ENCODE data around the gene TCF7L1. TPM values are rescaled to one million over a fixed set of nuclear protein-coding genes. Genes with fewer than 3 reads are reported as not detected.
"Not testable (repeated sequence)": the region's sequence is repeated elsewhere in the genome, so short reads cannot be mapped to it uniquely, and the experiment has no call there.

TCF7L1 gene
- total and polyA plus RNA-seq, 9 donors, result 5.1 to 53.1 (median 41.3) TPM

DNA sequence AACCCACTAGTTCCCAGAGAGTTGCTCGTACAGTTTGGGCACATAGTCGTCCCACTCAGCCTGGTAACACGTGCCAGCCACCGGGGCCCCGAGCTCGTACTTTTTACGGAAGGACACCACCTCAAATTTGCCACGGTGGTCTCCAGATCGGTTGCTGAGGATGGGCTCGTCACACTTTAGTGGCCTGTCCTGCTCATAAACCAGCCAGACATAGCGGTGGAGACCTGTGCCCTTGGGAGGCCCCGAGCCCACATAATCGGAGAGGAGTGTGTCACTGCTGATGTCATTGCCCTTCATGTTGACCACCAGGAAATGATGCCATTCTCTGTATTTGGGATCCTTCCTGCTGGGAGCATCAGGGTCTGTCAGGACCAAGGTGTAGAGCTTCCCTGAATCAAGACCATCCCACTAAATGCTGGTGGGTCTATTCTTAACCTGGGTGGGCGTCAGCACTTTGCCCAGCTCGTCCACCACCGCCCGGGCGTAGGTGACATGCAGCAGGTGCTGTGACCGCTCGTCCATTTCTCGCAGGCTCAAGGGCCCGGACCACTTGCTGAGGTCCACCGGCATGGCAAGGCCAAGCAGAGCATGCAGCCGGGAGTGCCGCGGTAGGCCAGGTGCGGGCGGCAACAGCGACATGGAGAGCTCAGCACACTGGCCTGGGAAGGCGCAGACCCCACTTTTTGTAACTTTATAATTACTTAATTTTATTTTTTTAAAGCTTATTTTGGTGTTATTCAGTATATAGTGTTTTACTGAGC, 208.3 kb downstream of the TCF7L1 start:
- Histone ChIP-seq H3K9me3 (replicated peaks; ENCODE audit: control insufficient read depth, low read depth, low read length) (no peaks in the 10 kb centered on the region), H3K27ac (ENCODE audit: low read length) (no peak overlapping the region), H3K4me3 (ENCODE audit: low read length) (no peak overlapping the region), H3K4me1 (ENCODE audit: control insufficient read depth, insufficient read depth, low read length) (no peaks in the 10 kb centered on the region), H3K36me3 (ENCODE audit: control insufficient read depth, insufficient read depth, low read length) (peaks cover 24% of the 10 kb centered on the region), H3K27me3 (ENCODE audit: control insufficient read depth, insufficient read depth, low read length) (peaks cover 7% of the 10 kb centered on the region)
- WGBS (ENCODE audit: insufficient coverage), result 92% methylated on average over 23 of the region's 30 CpGs
- no peak for DNase-seq

DNA sequence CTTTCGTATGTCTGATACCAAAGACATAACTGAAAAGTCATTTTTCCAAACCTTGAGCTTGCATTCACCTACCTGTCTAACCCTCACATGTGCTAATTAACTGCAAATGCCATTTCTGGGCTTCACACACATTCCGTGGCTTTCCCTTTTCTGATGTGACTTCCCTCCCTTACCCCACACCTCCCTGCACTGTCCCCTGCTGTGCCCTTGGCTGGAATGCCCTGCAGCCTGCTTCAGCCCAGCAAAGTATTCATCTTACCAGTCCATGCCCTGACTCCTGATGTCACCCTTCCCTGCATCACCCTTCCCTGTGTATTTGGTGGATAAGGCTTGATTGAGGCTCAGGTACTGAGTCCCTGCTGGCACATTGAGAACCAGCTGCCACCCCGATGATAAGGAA, 209.0 kb downstream of the TCF7L1 start:
- H3K4me1 ChIP-seq (ENCODE audit: control insufficient read depth, insufficient read depth, low read length), result no peaks in the 10 kb centered on the region
- no peak for DNase-seq
- 38% methylated on average over 1 of the region's 3 CpGs for WGBS (ENCODE audit: insufficient coverage)
- no peaks in the 10 kb centered on the region for H3K9me3 ChIP-seq (replicated peaks; ENCODE audit: control insufficient read depth, low read depth, low read length)
- peaks cover 31% of the 10 kb centered on the region for H3K36me3 ChIP-seq (ENCODE audit: control insufficient read depth, insufficient read depth, low read length)
- H3K27me3 ChIP-seq (ENCODE audit: control insufficient read depth, insufficient read depth, low read length), result peaks cover 7% of the 10 kb centered on the region
- H3K27ac ChIP-seq (ENCODE audit: low read length), result no peak overlapping the region
- H3K4me3 ChIP-seq (ENCODE audit: low read length), result no peak overlapping the region

DNA sequence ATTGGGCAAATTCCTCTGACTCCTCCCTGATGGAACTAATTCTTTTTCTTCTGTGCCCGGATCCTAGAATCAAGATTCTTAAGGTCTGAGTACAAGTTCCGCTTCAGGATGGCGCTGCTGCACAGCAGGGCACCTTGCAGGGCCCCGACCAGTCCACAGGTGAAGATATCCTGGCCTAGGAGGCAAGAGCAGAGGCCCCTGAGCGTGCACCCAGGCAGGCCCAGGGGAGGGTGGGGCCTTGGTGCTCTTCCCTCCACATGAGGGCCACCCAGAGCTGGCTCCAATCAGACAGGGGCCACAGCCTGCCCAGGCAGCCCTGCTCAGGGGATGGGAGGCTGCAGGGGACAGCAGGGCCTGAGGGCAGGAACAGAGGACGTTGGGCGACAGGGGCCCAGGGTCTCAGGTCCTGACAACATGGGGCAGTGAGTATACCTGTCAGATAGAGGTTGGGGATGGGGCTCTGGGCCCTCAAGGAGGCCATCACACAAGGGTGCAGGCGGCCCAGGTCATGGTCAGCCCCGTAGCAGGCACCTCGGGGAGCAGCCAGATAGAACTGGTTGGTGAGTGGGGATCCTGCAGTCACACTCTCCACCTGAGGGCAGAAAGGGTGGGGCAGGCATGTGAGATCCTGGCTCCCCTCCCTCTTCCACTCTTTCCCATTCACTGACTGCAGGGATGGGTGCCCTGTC, 210.2 kb downstream of the TCF7L1 start:
- not testable (repeated sequence) for H3K9me3 ChIP-seq (replicated peaks; ENCODE audit: control insufficient read depth, low read depth, low read length); H3K27ac ChIP-seq (ENCODE audit: low read length); DNase-seq; H3K4me1 ChIP-seq (ENCODE audit: control insufficient read depth, insufficient read depth, low read length); H3K27me3 ChIP-seq (ENCODE audit: control insufficient read depth, insufficient read depth, low read length); H3K4me3 ChIP-seq (ENCODE audit: low read length)
- WGBS (ENCODE audit: insufficient coverage), result 94% methylated on average over 7 of the region's 10 CpGs
- H3K36me3 ChIP-seq (ENCODE audit: control insufficient read depth, insufficient read depth, low read length), result peaks cover 37% of the 10 kb centered on the region

GRCh38 chr2:85344356-85344954, 211.3 kb downstream of the TCF7L1 start:
- Histone ChIP-seq H3K36me3 (ENCODE audit: control insufficient read depth, insufficient read depth, low read length) (peaks cover 42% of the 10 kb centered on the region), H3K9me3 (replicated peaks; ENCODE audit: control insufficient read depth, low read depth, low read length) (no peaks in the 10 kb centered on the region), H3K27ac (ENCODE audit: low read length) (no peak overlapping the region), H3K4me1 (ENCODE audit: control insufficient read depth, insufficient read depth, low read length) (no peaks in the 10 kb centered on the region), H3K4me3 (ENCODE audit: low read length) (no peak overlapping the region), H3K27me3 (ENCODE audit: control insufficient read depth, insufficient read depth, low read length) (no peaks in the 10 kb centered on the region)
- DNase-seq, result no peak
- WGBS (ENCODE audit: insufficient coverage), result 72% methylated on average over 5 of the region's 14 CpGs

- Histone ChIP-seq H3K9me3 (replicated peaks; ENCODE audit: control insufficient read depth, low read depth, low read length) (no peaks in the 10 kb centered on the region), H3K36me3 (ENCODE audit: control insufficient read depth, insufficient read depth, low read length) (peaks cover 65% of the 10 kb centered on the region)
These were observed 214.4 kb downstream of the TCF7L1 start for GRCh38 chr2:85347599-85347998.

GRCh38 chr2:85353876-85354285, 220.7 kb downstream of the TCF7L1 start:
- peaks cover 54% of the 10 kb centered on the region for H3K36me3 ChIP-seq (ENCODE audit: control insufficient read depth, insufficient read depth, low read length)
- H3K4me1 ChIP-seq (ENCODE audit: control insufficient read depth, insufficient read depth, low read length), result peaks cover 15% of the 10 kb centered on the region
- H3K9me3 ChIP-seq (replicated peaks; ENCODE audit: control insufficient read depth, low read depth, low read length), result no peaks in the 10 kb centered on the region
- DNase-seq, result peak; percentile 41
- no peaks in the 10 kb centered on the region for H3K27me3 ChIP-seq (ENCODE audit: control insufficient read depth, insufficient read depth, low read length)
- H3K27ac ChIP-seq (ENCODE audit: low read length), result peak overlapping the region; percentile 84
- 22% methylated on average over 11 of the region's 16 CpGs for WGBS (ENCODE audit: insufficient coverage)
- H3K4me3 ChIP-seq (ENCODE audit: low read length), result peak overlapping the region; percentile 67

More at GRCh38 chr2:85347599-85347998, 214.4 kb downstream of the TCF7L1 start:
- Histone ChIP-seq H3K27me3 (ENCODE audit: control insufficient read depth, insufficient read depth, low read length) (no peaks in the 10 kb centered on the region), H3K4me1 (ENCODE audit: control insufficient read depth, insufficient read depth, low read length) (no peaks in the 10 kb centered on the region), H3K4me3 (ENCODE audit: low read length) (no peak overlapping the region), H3K27ac (ENCODE audit: low read length) (no peak overlapping the region)
- no peak for DNase-seq
- WGBS (ENCODE audit: insufficient coverage), result 100% methylated on average over 1 of the region's 3 CpGs

DNA sequence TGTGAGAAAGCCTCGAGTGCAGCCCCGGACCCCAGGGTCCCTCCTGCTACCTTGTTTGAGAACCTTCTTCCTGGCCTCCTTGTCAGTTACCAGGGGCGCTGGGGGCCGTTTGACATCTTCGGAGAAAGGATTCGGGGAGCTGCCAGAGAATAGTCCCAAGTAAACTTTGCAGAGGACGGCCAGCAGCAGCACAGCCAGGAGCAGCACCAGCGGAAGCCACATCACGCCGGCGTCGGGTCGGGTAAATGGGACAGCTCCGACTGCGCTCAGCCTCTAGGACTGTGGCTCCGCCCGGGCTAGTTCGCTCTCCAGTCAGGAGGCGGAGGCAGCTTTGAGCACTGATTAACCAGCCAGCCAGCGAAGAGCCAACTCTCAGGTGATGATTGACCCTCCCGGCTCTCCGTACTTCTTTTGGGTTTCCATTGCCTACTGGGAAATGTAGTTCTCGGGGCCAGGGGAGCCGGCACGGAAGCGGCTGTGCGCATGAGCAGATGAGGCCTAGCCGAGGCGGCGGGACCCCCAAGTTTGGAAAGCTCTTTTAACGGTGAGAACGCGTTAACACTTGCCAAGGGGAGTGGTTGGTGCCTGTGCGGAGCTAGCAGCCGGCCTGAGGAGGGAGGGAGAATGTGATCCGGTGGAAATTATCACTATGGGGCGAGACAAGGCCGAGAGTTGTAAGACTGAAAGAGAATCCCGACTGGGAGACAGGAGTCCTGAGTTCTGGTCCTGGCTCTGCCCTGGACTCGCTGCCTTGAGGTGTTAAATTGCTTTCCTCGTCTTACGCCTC, 221.3 kb downstream of the TCF7L1 start, which contains the start of the genes ELMOD3 and RETSAT:
Gene ELMOD3 (plus strand): TSS at position 484 of the 787 bp plus-strand sequence. CDS start 2,430 bp downstream, outside the sequence.
Gene RETSAT (minus strand): TSS at position 243 of the 787 bp plus-strand sequence. CDS start 21 bp downstream, at position 222.
- WGBS (ENCODE audit: insufficient coverage), result under 1% methylated on average over 40 of the region's 42 CpGs
- Histone ChIP-seq H3K9me3 (replicated peaks; ENCODE audit: control insufficient read depth, low read depth, low read length) (no peaks in the 10 kb centered on the region), H3K4me3 (ENCODE audit: low read length) (peak within 1 kb of the TSS; percentile 67), H3K27me3 (ENCODE audit: control insufficient read depth, insufficient read depth, low read length) (no peaks in the 10 kb centered on the region), H3K27ac (ENCODE audit: low read length) (peak within 1 kb of the TSS; percentile 84), H3K36me3 (ENCODE audit: control insufficient read depth, insufficient read depth, low read length) (peaks cover 49% of the 10 kb centered on the region), H3K4me1 (ENCODE audit: control insufficient read depth, insufficient read depth, low read length) (peaks cover 15% of the 10 kb centered on the region)
- peak; percentile 100 for DNase-seq

- peak overlapping the region; percentile 67 for H3K4me3 ChIP-seq (ENCODE audit: low read length)
- peak overlapping the region; percentile 72 for H3K27ac ChIP-seq (ENCODE audit: low read length)
- no peak for DNase-seq
- H3K36me3 ChIP-seq (ENCODE audit: control insufficient read depth, insufficient read depth, low read length), result peaks cover 43% of the 10 kb centered on the region
- peaks cover 15% of the 10 kb centered on the region for H3K4me1 ChIP-seq (ENCODE audit: control insufficient read depth, insufficient read depth, low read length)
- no peaks in the 10 kb centered on the region for H3K27me3 ChIP-seq (ENCODE audit: control insufficient read depth, insufficient read depth, low read length)
- H3K9me3 ChIP-seq (replicated peaks; ENCODE audit: control insufficient read depth, low read depth, low read length), result no peaks in the 10 kb centered on the region
- 3% methylated on average over 8 of the region's 10 CpGs for WGBS (ENCODE audit: insufficient coverage)
These were observed 221.8 kb downstream of the TCF7L1 start for GRCh38 chr2:85355073-85355410.

GRCh38 chr2:85355521-85355920, 222.3 kb downstream of the TCF7L1 start:
- peak; percentile 22 for DNase-seq
- H3K4me3 ChIP-seq (ENCODE audit: low read length), result peak overlapping the region; percentile 67
- peaks cover 15% of the 10 kb centered on the region for H3K4me1 ChIP-seq (ENCODE audit: control insufficient read depth, insufficient read depth, low read length)
- peaks cover 38% of the 10 kb centered on the region for H3K36me3 ChIP-seq (ENCODE audit: control insufficient read depth, insufficient read depth, low read length)
- WGBS (ENCODE audit: insufficient coverage), result 20% methylated on average over 1 of the region's 3 CpGs
- no peaks in the 10 kb centered on the region for H3K9me3 ChIP-seq (replicated peaks; ENCODE audit: control insufficient read depth, low read depth, low read length)
- no peak overlapping the region for H3K27ac ChIP-seq (ENCODE audit: low read length)
- no peaks in the 10 kb centered on the region for H3K27me3 ChIP-seq (ENCODE audit: control insufficient read depth, insufficient read depth, low read length)

All from muscle of leg (tissue), 11 donors.